Lung (tissue), 12 donors: ENCODE measurements around the gene TXNRD3. TPM values are rescaled to one million over a fixed set of nuclear protein-coding genes. Genes with fewer than 3 reads are reported as not detected.

Source experiments
- ATAC-seq: fragments of 200-7000 bp; cut with Tn5 transposase; one replicate; pipeline ENCODE4 v1.9.1; 2020; ENCODE audit warnings: moderate number of reproducible peaks; ENCODE audit not compliant: insufficient read depth, low FRiP score
- DNase-seq, 3 donors: peaks; one replicate each; pipeline ENCODE4 v3.0.0-alpha.2; 2013 to 2017
- H3K27ac ChIP-seq, 2 donors: one replicate each; pipeline ENCODE4 v1.5.1; 2013; ENCODE audit warnings: mild to moderate bottlenecking in 2 of 2, moderate library complexity in 2 of 2, control low read depth in 1 of 2, inconsistent platforms in 1 of 2, low read depth in 1 of 2, low read length in 1 of 2
- H3K27me3 ChIP-seq, 3 donors: one replicate each; pipeline ENCODE4 v1.5.1; 2013; ENCODE audit warnings: low read length in 2 of 3; ENCODE audit not compliant: control insufficient read depth in 3 of 3, insufficient read depth in 3 of 3
- H3K36me3 ChIP-seq, 4 donors: one replicate each; pipeline ENCODE4 v1.5.1; 2013; ENCODE audit warnings: low read length in 4 of 4, mild to moderate bottlenecking in 1 of 4, moderate library complexity in 1 of 4; ENCODE audit not compliant: control insufficient read depth in 4 of 4, insufficient read depth in 4 of 4
- H3K4me1 ChIP-seq, 5 donors: one replicate each; pipeline ENCODE4 v1.5.1; 2013; ENCODE audit warnings: low read length in 5 of 5, mild to moderate bottlenecking in 2 of 5, moderate library complexity in 1 of 5; ENCODE audit not compliant: control insufficient read depth in 5 of 5, insufficient read depth in 5 of 5
- H3K4me3 ChIP-seq: one replicate; pipeline ENCODE4 v1.5.1; 2013; ENCODE audit warnings: mild to moderate bottlenecking, control low read depth, moderate library complexity
- H3K9ac ChIP-seq, 2 donors: one replicate each; pipeline ENCODE4 v1.5.1; 2013; ENCODE audit warnings: low read length in 2 of 2, control low read depth in 1 of 2; ENCODE audit not compliant: insufficient read depth in 1 of 2
- H3K9me3 ChIP-seq, 4 donors: one replicate each; pipeline ENCODE4 v1.5.1; 2013; ENCODE audit warnings: low read length in 3 of 4, mild to moderate bottlenecking in 1 of 4, moderate library complexity in 1 of 4; ENCODE audit not compliant: control insufficient read depth in 4 of 4, insufficient read depth in 3 of 4
- WGBS, 2 donors: extraction: QIAGEN DNeasy Blood & Tissue Kit; methylation state at CpG; one replicate each; pipeline ENCODE4 v1.1.7; 2013; 5-methylcytosine and 5-hydroxymethylcytosine counted together
- polyA plus RNA-seq, 2 donors: library from polyadenylated mRNA; stranded (reverse); fragments of 200-250 nt; gene quantifications; one replicate each; pipeline ENCODE4 v1.2.1, GENCODE V29; 2013
- total RNA-seq, 2 donors: library from RNA; depleted of rRNA in 1 of 2; stranded (reverse); fragments of >200 nt in 1 of 2; gene quantifications; one replicate each; pipeline ENCODE4 v1.2.1, GENCODE V29; 2014 to 2021
- TF ChIP-seq, protein P1 (sequence below): IDR thresholded peaks from 2 replicates; pipeline ENCODE4 v1.5.1; 2012; ENCODE audit warnings: mild to moderate bottlenecking; ENCODE audit errors: control extremely low read depth, extremely low read depth
- donor health status: control.
- donor health status: control.
- donor health status: Bipolar disorder and iron deficiency.
- donor health status: healthy.
- donor health status: DM: yes; HTN: yes; CAD: no.

TXNRD3 gene
- total and polyA plus RNA-seq, 4 donors: 6.3 to 17.0 (median 10.4) TPM

DNA sequence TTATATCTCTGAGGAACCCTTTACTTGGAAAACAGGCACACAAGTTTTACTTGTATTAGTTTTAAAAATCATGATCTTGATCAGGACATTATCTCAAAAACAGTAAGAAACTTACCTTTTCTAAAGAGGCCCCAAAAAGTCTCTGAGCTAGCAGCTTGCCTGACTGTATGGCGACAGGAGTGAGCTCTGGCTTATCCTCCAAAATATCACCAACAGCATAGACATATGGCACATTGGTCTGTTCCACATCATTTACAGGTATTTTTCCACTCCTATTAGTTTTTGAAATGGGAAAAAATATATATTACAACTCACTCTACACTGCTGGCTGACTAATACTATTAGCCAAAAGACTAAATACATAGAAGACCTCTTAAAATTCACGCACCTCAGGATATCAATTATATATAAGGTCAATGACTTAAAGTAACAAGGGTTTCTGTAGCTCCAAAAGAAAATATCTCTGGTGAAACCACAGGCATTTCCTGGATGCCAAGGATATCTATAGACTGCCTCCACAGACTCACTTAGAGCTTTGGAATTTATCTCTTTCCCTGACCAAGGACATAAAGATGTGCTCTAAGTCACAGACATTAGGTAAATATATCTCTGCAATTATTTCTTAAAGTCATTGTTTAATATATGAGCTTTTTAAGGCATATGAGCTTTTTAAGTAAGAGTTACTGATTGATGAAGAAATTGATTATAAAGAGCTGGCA is 33.1 kb downstream of the TXNRD3 start:
- DNase-seq (no peak), ATAC-seq (no peak)
- TF ChIP-seq, protein P1, sequence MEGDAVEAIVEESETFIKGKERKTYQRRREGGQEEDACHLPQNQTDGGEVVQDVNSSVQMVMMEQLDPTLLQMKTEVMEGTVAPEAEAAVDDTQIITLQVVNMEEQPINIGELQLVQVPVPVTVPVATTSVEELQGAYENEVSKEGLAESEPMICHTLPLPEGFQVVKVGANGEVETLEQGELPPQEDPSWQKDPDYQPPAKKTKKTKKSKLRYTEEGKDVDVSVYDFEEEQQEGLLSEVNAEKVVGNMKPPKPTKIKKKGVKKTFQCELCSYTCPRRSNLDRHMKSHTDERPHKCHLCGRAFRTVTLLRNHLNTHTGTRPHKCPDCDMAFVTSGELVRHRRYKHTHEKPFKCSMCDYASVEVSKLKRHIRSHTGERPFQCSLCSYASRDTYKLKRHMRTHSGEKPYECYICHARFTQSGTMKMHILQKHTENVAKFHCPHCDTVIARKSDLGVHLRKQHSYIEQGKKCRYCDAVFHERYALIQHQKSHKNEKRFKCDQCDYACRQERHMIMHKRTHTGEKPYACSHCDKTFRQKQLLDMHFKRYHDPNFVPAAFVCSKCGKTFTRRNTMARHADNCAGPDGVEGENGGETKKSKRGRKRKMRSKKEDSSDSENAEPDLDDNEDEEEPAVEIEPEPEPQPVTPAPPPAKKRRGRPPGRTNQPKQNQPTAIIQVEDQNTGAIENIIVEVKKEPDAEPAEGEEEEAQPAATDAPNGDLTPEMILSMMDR: no peak
- no peak overlapping the region for H3K9ac ChIP-seq
- H3K27ac ChIP-seq: no peak overlapping the region
- H3K27me3 ChIP-seq: no peaks in the 10 kb centered on the region
- H3K36me3 ChIP-seq: peaks cover 0 to 10% (median under 1%) of the 10 kb centered on the region in 4 donors
- H3K9me3 ChIP-seq: no peaks in the 10 kb centered on the region
- H3K4me3 ChIP-seq: no peak overlapping the region
- WGBS, 2 donors: 93 to 99% methylated on average over 2 of the region's 2 CpGs
- H3K4me1 ChIP-seq: no peaks in the 10 kb centered on the region

DNA sequence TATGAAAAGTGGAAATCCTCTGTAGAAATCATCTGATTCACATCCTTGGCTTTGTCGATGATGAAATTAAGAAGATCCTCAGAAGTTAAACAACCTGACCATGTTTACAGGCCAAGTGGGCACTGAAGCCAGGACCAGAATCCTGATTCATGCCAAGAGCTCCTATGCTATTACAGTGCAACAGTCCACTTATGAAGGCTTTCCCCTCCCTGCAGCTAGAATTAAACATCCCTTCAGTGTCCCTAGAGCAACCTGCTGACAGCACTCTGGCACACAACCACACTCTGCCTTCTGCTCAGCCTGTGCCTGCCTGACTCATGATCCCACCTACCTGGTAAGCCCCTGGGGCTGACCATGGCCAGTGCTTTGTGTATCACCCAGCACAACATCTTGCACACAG is 33.8 kb downstream of the TXNRD3 start:
- DNase-seq (no peak), ATAC-seq (no peak)
- Histone ChIP-seq H3K4me3 (no peak overlapping the region), H3K9me3 (no peaks in the 10 kb centered on the region), H3K36me3 (peaks cover 0 to 12% (median under 1%) of the 10 kb centered on the region in 4 donors), H3K27ac (no peak overlapping the region), H3K9ac (no peak overlapping the region), H3K27me3 (no peaks in the 10 kb centered on the region), H3K4me1 (no peaks in the 10 kb centered on the region)
- 92% methylated on average over 1 of the region's 1 CpG for WGBS, 2 donors
- TF ChIP-seq, protein P1: no peak

DNA sequence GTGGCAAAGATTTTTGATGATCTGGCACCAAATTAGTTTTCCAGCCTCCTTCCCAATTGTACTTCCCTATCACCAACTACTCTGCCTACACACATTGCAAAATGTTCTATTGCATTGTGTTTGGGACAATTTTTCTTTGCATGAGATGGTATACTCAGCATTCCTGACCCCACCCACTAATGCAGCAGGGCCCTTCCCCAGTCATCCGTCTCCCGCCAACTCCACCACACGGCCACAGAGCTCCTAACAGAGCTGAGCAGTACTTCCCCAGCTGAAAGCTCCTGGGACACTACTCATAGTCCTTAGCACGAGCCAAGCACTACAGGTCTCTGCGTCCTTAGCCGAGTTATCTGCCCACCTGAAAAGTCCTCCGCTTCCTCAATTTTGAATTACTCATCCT is 34.2 kb downstream of the TXNRD3 start:
- H3K4me1 ChIP-seq: no peaks in the 10 kb centered on the region
- no peak overlapping the region for H3K27ac ChIP-seq
- H3K9me3 ChIP-seq: no peaks in the 10 kb centered on the region
- WGBS, 2 donors: 86 to 91% methylated on average over 7 of the region's 7 CpGs
- ATAC-seq (no peak), DNase-seq (no peak)
- TF ChIP-seq, protein P1: no peak
- H3K4me3 ChIP-seq: no peak overlapping the region
- H3K27me3 ChIP-seq: no peaks in the 10 kb centered on the region
- H3K36me3 ChIP-seq: peaks cover 0 to 12% (median 2%) of the 10 kb centered on the region in 4 donors
- H3K9ac ChIP-seq: no peak overlapping the region

DNA sequence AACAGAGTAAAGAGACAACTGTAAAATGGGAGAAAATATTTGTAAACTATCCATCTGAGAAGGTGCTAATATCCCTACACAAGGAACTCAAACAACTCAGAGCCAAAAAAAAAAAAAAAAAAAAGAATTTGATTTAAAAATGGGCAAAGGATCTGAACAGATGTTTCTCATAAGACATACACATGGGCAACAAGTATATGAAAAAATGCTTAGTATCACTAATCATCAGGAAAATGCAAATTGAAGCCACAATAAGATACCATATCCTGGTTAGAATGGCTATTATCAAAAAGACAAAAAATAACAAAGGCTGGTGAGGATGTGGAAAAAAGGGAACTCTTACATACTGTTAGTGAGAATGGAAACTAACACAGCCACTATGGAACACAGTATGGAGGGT is 36.2 kb downstream of the TXNRD3 start:
- Histone ChIP-seq H3K9ac (no peak overlapping the region), H3K27ac (no peak overlapping the region), H3K4me3 (no peak overlapping the region), H3K9me3 (no peaks in the 10 kb centered on the region), H3K4me1 (no peaks in the 10 kb centered on the region), H3K36me3 (peaks cover 0 to 10% (median 2%) of the 10 kb centered on the region in 4 donors), H3K27me3 (no peaks in the 10 kb centered on the region)
- ATAC-seq (no peak), DNase-seq (no peak)
- TF ChIP-seq, protein P1: no peak
